HuH-7 (cell line): ENCODE data around the gene AUTS2.

Experiments used
- DNase-seq: peaks from one replicate; pipeline ENCODE4 v3.0.0; 2011; ENCODE audit warnings: low spot score

Gene AUTS2

DNA sequence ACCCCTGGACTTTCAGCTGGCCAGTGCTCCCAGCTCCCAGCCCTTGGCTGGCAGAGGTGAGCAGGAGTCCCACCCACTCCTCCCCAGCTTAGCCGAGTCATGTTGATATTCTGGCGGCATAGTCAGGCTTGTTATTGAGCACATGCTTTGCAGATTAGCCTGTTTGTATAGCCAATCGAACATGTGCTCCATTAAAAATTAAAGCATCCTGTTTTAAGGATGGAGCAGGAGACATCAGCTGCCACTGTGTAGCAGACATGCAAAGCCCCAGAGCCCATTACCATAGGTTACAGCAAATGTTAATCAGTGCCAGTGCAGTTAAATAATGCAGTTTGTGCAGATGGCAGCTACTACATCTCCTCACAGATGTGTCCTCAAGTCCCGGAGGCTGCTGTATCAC is 959.1 kb downstream of the AUTS2 start:
- no peak for DNase-seq

DNA sequence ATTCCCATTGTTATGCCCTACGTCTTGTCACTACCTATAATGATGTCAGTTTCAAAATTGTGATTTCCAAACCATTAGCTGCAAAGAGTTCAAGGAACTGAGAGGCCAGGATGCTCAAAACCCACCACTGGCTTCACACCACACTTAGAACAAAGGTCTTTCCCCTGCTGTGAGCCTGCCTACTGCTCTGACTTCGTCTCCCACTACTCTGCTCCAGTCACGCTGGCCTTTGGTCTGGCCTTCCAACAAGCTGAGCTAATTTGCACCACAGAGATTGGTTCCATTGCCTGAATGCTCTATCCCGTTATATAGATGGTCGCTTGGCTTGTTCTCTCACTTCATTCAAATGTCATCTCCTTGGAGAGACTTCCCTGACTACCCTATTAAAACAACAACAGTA is 961.5 kb downstream of the AUTS2 start:
- DNase-seq, result no peak

GRCh38 chr7:70563960-70564359 is 965.7 kb downstream of the AUTS2 start:
- no peak for DNase-seq

- DNase-seq, result no peak
These were observed 967.6 kb downstream of the AUTS2 start for GRCh38 chr7:70565721-70566370.

DNA sequence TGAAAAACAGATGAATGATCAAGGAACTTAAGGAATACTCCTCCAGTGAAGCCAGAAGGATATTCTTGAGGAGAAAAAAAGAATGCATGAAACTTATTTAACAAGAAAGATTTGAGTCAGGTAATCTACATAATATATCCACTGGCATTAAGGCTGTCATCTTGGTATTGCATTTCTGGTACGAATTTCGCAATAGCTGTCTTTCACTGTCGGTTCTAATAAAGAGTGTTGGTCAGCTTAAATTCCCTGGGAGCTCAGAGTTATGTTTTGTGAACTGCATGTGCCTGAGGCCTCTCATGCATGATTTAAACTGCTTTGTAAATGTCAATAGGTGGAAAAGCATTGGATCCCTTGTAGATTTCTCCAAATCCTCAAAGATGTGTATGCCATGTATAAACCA is 968.4 kb downstream of the AUTS2 start:
- DNase-seq, result no peak

DNA sequence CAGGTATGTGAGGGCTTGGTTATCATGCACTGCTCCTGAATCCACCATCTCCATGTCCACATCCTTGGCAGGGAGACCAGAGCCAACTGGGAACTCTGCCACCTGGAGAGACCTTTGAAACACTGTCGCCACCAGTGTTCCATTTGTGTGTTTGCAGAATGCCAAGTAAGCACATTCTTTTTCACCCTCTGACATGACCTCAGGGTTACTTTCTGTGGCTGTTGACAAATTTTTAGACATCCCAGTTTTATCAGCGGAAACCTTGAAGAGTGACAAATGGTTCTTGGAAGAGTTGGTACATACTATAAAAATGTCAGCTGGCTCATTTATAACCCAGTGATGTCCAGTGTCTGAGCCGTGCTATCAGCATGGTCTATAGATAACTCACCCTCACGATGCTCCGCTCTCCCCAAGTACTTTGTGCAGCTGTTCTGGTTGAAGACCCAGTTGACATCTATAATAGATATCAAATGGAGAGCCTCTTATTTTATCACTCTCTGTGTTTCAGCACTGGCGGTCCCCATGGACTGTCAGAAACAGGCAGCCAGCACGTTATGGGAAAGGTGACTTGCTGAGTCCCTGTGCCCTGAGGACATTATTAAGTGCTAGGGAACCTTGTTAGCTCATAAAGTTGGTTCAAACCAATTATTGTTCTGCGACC is 970.5 kb downstream of the AUTS2 start:
- no peak for DNase-seq

DNA sequence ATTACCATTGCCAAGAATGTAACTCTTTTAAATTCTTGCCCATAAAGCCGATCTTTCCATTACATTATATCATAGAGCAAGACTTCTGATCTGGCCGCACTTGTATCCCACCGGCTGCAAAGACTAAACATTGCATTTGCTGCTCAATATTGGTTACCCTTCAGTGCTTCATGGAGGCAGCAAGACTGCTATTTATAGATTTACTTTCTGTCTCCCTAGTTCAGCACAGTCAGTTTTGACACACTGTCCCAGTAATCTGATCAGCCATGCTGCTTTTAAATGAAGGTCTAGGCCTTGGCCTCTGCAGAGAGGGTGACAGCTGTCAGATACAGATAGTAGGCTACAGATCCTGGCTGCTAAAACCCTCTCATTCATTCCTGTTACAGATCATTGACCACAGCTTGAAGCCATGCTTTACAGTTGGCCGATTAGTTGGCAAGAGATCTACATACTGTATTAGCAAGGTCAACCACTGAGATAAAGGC is 971.1 kb downstream of the AUTS2 start:
- DNase-seq, result no peak

- DNase-seq, result no peak
These were observed 971.8 kb downstream of the AUTS2 start for GRCh38 chr7:70570029-70570428.

- DNase-seq, result no peak
These were observed 972.7 kb downstream of the AUTS2 start for GRCh38 chr7:70570961-70571360.

DNA sequence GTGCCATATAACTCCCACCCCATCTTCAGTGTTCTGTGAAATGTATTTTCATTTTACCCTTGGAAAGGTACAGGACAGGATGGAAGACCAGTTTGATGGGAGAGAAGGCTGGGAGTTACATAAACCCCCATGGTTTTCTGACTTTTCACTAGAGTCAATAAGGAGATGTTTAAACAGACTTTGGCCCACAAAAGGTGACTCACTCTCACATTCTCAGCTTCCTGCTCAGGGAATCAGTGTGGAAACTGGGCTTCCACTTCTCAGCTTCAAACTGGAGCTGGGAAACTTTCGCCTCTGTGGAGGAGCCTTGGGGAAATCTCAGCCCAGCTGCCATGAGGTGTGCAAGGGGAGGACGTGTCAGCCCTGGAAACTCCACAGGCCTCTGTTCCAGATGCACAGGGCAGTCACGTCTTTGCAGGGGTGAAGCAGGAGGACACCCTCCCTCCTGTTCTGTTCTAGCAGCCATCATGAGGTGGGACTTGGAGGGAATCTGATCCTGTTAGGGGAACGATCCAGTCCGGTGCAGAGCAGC is 973.2 kb downstream of the AUTS2 start:
- no peak for DNase-seq

DNA sequence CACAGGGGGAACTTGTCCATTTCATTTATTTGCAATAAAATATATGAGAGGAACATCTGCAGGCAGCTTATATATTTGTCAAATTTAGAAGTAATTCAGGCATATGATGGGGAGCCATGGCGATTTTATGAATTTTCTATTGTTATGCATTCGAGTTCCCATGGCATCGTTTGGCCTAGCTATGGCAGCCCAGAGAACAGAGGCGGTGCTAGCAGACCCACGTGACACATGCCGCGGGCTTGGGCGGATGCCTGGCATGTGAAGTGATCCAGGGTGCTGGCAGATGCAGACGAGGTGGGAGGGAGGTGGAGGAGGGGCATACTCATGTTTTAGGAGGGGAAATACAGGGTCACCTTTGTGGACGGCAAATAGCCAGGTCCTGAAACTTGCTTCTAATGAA is 973.7 kb downstream of the AUTS2 start:
- DNase-seq, result no peak

DNA sequence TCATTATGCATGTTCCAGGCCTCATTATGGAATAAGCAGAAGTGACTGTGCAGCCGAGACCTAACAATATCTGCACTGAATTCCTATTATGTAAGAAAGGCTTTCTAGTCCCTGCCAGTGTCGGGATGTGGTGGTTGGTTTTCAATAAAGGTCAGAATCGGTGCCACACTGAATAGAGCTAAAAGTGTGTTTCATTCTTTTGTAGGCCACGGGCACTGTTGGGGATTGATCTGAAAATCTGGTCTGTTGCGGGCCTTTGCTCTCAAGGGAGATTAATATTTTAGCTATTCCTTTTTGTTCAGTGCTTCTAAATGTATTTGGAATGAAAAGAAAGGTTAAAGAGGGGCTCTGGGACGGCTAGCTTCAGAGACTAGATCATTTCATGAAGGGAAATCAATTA is 974.3 kb downstream of the AUTS2 start:
- no peak for DNase-seq

- no peak for DNase-seq
These were observed 974.9 kb downstream of the AUTS2 start for GRCh38 chr7:70573071-70573661.

DNA sequence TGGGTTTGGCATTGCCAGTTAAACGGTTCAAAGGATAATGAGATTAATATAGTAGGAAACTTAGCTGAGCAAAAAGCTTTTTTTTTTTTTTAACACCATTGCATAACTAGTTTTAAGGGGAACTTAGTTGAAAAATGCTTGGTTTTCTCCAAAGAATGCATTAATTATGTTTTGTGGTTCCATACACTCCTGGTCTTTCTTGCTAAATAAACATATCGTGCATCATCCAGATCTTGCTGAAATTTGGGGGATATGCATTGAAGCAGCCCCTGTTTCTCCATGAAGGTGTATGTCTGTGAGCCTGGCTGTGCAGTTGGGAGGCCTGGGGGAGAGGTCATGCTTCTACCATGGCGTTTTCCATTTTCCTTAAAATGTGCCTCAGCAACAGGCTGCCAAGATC is 975.4 kb downstream of the AUTS2 start:
- no peak for DNase-seq

GRCh38 chr7:70574314-70574834 is 976.1 kb downstream of the AUTS2 start:
- DNase-seq, result no peak

DNA sequence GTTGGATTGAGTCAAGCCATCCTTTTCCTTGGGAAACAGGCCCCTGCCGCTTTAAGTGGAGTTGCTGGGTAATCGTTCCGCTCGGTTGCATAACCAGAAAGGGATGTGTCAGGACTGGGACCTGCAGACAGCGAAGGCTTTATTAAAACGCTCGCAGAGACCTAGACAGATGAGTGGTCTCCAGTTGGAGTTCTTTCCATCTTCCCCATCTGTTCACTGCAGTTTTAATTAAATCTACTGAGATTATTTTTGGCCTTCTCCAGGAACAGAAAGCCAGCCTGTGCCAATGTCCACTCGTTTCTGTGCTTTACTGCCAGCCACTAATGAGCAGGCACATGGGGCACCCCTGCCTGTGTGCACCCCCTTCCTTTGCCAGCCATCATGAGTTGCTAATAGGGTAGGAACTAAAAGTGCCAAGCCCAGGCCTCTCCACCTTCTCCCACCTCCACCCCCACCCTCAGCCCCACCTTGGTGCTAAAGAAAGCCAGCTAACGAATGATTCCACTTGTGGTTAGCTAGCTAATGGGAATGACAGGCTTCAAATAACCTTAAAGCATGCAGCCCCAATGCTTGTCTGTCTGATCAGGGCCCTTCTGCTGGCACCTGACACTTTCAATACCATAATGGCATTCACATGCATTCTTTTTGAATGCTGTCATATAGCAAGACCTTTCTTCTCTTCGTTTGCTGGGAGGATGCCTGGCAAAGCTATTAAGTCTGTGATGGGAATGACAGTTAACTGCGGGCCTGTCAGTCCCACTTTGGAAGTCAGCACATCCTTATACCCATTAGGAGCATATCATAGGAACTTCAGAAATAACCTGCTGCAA is 976.9 kb downstream of the AUTS2 start:
- no peak for DNase-seq

DNA sequence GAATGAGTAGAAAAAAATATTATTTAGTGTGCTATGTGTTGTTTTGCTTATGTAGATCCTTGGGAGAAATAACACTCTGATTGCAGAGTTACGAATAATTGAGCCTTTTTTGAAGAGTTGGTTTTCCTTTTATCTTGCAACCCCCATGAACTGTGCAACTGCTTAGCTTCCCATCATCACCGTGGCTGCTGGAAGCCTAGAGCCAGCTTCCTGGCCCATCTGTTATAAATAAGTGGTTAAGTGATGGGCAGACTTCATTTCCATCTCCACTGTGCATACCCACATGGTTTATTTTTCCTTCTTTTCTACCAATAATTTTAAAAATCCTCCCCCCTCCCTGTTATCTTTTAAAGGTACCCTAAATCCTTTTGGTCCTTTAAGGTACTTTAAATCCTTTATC is 978.8 kb downstream of the AUTS2 start:
- no peak for DNase-seq

DNA sequence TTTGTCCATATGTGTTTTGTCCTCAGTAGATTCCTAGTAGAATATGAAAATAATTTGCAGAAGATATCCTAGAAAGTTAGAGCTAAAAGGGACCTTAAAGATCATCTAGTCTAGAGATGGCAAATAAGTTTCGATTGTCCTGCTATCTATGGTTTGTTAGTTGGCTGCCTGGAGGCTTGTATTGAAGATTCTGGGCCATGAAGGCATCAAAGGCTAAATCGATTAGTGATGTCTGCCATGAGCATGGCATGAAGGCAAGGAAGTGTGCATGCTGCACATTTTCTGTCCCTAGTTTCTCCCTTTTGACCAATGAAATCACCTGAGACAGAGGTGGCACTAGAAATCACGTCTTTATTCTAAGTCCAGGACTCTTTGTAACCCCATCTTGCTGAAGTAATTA is 979.9 kb downstream of the AUTS2 start:
- no peak for DNase-seq

GRCh38 chr7:70579397-70580097 is 981.3 kb downstream of the AUTS2 start:
- no peak for DNase-seq

DNA sequence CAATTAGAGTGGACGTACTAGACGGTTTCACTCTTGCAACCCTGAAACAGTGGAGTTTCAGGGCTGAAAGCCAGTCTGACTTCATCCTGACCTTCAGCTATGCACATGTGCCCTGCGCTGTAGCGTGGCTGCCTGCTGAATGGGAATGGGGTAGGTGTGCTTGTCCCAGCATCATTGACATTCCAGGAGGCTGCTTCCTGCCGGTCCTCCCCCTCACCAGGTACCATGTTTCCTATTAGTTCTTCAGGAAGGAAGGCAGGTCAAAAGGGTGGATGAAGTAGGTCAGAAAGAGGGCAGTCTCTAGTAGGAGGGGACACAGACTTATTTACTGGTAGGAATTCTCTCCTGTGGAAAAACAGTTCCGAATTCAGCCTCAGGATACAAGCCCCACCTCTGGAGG is 981.9 kb downstream of the AUTS2 start:
- no peak for DNase-seq
